AG04449 (cell line): ENCODE results near the gene NEU2.

Experiments used
- CTCF ChIA-PET: fragments of 350-600 bp; formaldehyde crosslinking; extraction: SDS; loops from one replicate; lab custom pipeline; 2021; ENCODE audit warnings: antibody characterized with exemption; lab: Yijun Ruan, JAX
- POLR2A ChIA-PET: fragments of 400-600, 350-600 bp; formaldehyde crosslinking; extraction: SDS; loops from one replicate; lab custom pipeline; 2020; ENCODE audit warnings: antibody characterized with exemption, inconsistent platforms; lab: Yijun Ruan, JAX
- DNase-seq: peaks from one replicate; pipeline ENCODE4 v3.0.0-alpha.2; 2010; ENCODE audit warnings: low read depth, low spot score
- H3K4me3 ChIP-seq: 2 replicates; pipeline ENCODE4 v1.5.1; 2011; ENCODE audit warnings: low read depth, mild to moderate bottlenecking, control low read depth, low read length
- TF ChIP-seq, protein P1 (sequence below): IDR thresholded peaks from one replicate; pipeline ENCODE4 v1.5.1; 2011; ENCODE audit warnings: mild to moderate bottlenecking, moderate library complexity, low read length, control low read depth, inconsistent platforms; ENCODE audit not compliant: insufficient read depth; ENCODE audit errors: missing control alignments

NEU2 gene

DNA sequence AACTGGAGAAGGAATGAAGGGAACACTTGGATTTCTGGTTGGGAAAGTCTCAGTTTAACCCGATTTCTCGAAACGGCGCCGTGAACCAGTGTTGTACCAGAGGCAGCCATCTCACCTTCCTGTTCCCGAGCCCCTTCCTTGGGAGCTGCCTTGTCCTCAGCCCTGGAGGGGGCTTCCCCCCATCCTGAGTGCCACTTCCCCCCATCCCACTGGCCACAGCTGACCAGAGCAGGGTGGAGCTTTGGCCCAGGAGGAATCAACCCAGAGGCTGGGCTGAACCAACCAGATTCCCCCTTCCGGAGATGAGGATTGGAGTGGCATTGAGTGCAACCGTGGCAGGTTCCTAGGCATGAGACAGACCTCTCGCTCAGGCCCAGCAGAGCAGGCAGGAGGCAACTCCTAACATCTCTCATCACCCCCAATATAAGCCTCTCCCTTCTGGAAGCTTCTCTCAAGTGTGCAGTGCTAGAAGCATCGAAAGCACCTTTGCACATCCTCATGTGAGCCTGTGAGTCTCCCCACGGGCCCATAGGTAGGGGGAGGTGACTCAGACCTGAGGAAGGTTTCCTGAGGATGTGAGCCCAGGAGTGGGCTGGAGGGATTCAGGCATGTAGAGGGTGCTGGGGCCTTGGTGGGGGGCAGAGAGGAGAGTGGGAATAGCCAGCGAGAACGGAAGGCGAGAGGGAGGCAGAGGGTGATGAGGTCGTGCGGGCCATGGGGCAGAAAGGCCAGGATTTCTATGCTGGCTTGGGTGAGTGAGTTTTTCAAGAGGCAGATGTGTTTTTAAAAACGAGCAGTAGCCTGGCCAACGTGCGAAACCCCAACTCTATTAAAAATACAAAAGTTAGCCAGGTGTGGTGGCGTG, 31.4 kb upstream of the NEU2 start:
- H3K4me3 ChIP-seq = no peak overlapping the region
- no peak for DNase-seq
- ChIA-PET CTCF (no interaction called here), POLR2A (no interaction called here)
- TF ChIP-seq, protein P1, sequence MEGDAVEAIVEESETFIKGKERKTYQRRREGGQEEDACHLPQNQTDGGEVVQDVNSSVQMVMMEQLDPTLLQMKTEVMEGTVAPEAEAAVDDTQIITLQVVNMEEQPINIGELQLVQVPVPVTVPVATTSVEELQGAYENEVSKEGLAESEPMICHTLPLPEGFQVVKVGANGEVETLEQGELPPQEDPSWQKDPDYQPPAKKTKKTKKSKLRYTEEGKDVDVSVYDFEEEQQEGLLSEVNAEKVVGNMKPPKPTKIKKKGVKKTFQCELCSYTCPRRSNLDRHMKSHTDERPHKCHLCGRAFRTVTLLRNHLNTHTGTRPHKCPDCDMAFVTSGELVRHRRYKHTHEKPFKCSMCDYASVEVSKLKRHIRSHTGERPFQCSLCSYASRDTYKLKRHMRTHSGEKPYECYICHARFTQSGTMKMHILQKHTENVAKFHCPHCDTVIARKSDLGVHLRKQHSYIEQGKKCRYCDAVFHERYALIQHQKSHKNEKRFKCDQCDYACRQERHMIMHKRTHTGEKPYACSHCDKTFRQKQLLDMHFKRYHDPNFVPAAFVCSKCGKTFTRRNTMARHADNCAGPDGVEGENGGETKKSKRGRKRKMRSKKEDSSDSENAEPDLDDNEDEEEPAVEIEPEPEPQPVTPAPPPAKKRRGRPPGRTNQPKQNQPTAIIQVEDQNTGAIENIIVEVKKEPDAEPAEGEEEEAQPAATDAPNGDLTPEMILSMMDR = no peak

DNA sequence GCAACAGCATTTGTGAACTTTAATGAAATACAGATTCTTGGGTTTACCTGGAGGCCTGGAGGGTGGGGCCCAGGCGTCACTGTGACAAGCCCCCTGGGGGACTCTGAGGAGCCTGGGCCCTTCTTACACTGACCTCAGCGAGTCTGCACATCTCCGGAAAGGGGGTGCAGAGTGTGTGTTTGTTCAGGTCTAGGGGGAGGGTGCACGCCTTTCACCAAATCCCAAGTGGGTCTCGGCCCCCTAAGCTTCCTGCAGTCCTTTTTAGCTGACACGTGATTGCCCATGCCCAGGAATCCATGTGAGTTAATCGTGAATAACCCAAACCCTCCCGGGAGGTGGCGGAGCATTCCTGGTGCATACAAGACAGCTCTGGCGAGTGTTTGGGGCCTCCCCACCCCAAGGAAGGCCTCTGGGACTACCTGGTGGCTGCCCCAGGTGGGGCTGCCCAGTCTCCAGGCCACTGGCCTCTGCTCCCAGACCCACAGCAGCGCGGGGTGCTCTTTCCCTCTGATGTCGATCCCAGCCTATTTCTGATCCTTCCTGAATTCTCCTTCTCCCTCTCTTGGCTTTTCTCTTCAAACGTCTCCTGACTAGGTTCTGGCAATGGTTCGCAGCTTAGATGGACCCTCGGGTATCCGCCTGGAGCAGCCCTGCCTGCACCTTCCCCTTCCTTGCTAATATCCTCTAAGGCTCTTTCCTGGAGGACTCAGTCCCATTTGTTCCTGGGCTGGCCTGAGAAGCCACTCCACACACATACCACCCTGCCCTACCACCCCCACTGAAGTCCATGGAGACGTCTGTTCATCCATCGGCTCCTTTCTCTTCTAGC, 29.4 kb upstream of the NEU2 start:
- ChIA-PET POLR2A (no interaction called here), CTCF (no interaction called here)
- no peak overlapping the region for H3K4me3 ChIP-seq
- DNase-seq = no peak
- TF ChIP-seq, protein P1 = no peak

DNA sequence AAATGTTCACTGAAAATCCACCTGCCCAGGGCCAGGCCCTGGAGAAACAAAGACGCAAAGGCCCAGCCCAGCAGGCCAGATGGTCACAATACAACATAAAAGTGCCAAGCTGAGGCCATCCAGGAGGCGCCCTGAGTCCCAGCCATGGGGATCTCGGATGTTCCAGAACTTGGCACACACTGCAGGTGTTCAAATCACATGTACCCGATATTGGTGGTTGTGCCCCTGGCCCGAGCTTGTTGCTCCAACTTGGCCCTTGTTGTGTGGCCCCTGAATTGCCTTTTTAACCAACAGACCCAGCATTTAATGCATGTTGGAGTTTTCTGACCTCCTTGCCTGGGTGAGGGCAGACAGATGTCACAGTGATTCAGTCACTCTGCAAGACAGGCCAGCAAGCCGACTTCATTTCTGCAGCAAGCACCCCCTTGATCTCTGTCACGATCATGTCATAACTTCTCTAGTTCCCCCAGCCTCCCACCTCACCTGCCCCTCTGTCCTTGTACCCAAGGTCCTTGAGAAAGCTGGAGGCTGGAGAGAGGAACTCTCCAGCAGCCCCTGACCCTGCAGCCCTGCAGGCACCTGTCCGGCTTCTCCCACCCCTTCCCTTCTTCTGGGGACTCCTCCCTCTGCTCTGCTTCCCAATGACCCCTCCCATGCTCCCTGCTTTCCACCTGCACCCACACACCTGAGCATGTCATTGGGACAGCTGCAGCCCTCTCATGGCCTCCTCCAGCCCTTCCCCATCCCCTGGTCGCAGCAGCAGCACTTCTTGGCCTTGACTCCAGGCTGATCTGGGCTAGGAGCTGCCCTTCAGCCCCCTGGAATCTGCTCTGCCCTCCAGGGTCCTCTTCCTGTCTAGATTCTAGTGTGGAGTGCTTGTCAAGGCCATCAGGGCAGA, 28.6 kb upstream of the NEU2 start:
- DNase-seq = no peak
- TF ChIP-seq, protein P1 = no peak
- H3K4me3 ChIP-seq = no peak overlapping the region
- POLR2A ChIA-PET = no interaction called here
- CTCF ChIA-PET = no interaction called here

DNA sequence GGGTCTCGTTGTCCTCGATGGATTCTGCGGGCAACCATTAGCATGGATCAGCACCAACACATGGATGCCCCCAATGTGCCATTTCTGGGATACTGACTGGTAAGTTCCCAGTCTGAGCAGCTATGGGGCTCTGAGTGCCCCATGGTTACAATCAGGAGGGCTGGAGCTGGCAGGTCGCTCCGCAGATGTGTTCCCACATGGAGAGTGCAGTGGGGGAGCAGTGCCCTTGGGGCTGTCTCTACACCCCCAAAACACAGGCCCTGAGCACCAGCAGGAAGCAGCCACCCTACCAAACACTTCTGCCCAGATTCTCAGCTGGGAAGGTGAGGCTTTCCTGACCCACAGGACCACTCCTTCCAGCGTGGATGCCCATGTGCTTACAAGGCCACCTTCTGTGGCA, 27.4 kb upstream of the NEU2 start:
- ChIA-PET POLR2A (no interaction called here), CTCF (no interaction called here)
- H3K4me3 ChIP-seq = no peak overlapping the region
- DNase-seq = no peak
- TF ChIP-seq, protein P1 = no peak

DNA sequence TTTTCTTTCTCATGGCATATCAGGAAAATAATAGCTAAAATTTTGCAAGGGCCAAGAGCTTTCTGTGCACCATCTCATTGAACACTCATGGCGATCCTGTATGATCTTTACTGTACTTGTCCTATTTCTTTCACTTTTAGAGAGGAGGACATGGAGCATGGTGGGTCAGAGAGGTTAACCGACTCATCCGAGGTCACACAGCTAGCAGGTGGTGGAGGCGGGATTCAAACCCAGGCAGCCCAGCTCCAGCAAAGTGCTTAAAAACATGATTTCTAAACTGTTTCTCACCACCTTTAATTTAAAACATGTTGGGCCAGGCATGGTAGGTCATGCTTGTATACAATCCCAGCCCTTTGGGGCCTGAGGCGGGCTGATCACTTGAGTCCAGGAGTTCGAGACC, 25.8 kb upstream of the NEU2 start:
- ChIA-PET CTCF (interaction anchor here (2.5 to 2.9 kb wide), 2 partner anchors 10 to 47 kb away, joined by 7 to 11 read pairs; no protein-coding TSS in a partner anchor), POLR2A (no interaction called here)
- TF ChIP-seq, protein P1 = no peak
- DNase-seq = no peak
- no peak overlapping the region for H3K4me3 ChIP-seq
